NCI-H1105 treated with DMSO at 0.1 percent for 48 hours (cell line): Measurements from ENCODE around the gene ZBTB14.

Experiments used
- DNase-seq: peaks from one replicate; lab custom pipeline; 2025; lab: John Stamatoyannopoulos, UW

ZBTB14 gene

DNA sequence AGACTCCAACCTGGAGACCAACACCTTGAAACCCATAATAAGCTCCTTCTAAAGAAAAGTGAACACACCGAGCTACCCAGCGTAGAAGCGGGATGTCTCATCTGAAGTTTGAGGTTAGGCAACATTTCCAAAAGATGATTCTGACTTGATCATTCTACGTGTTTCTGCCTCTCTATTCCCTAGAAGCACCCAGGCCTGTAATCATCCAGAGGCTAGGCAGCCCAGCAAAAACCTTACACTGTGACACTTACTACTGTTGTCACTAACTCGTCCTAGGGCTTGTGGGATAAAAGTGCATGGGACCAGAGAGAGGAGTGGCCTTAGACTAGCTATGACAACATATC is 1.4 kb downstream of the ZBTB14 start:
- DNase-seq = no peak

DNA sequence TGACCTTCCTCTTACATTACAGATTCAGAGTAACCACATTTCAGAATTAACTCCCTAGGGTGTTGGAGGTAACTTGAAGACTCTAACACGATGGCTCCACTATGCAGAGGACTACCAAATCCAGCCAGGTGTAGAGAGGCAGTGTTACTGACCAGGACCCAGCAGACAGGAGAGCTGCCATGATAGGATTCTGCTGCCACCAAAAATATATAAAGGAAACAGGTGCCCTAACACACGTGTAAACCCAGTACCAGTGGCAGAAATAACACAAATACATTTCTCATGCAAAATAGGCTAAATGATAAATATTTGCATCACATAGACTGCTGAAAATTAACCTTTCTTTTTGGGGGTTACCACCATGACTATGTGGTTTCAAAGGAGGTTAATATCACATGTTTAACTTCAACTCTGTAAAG is 7.0 kb downstream of the ZBTB14 start:
- DNase-seq = no peak

DNA sequence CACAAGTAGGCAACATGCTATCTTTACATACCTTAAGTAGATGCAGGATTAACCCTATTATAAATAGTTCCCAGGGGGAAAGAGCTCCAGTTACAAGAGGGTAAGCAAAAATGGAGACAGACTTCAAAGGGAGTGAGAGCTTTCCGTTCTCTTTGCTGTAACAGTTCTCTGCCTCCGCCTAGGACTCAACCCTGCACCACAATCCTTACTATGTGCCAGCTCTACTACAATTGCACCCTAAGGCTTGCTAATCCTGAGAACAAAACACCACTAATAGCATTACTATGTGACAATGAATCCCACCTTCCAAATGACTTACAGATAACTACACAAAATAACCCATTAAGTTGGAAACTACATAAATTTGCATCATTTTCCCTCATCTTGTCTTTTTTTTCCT is 7.7 kb downstream of the ZBTB14 start:
- DNase-seq = no peak

DNA sequence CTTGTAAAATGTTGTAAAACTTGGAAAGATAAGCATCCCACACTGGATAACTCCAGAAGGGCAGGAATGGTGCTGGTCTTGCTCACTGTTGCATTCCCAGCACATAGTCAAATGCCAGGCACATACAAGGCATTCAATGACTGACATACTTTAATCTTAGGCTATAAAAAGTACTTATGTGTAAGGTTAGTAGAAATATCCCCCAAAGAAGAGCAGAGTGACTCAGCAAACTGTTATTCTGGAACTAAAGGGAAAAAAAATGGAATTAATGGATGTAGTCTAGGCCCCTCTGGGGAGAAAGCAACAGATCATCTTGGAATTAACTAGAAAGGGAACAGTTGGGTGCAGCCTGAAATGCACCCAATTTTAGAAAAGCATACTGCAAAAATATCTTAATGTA is 9.0 kb downstream of the ZBTB14 start:
- no peak for DNase-seq

DNA sequence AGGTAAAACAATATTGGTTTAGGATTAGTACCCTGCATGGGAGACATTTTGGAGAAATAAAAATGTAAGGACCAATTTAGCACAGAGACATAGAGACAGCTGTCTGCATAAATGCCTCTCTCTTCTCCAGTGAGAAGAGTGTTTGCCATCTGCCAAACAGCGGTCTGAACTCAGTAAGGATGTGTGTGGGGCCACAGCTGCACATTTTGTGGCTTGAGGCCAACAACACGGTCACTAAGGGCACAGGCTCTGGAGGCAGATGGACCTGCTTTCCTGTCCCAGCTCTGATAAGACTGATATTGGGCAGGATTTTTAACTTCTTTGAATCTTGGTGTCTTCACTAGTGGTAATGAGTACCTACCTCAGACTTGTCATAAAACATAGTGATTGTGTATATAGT is 10.2 kb downstream of the ZBTB14 start:
- peak; percentile 71 for DNase-seq

DNA sequence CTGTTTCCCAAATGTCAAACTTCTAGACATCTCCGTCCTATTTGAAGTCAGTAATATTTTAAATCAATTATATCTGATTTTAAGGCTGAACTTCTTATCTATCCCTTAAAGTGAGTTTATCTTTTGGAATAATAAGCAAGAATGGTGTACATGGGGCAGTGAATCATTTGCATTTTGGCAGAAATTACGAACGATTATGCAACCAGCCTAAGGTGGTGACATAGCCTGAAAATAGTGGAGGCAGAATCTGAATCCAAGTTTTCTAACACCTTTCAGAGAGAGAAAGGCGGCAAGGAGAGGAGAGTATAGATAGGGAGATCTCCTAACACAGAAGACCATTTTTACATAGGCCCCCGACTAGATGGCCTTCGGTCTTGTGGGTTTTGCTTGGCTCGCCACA is 10.7 kb downstream of the ZBTB14 start:
- no peak for DNase-seq

DNA sequence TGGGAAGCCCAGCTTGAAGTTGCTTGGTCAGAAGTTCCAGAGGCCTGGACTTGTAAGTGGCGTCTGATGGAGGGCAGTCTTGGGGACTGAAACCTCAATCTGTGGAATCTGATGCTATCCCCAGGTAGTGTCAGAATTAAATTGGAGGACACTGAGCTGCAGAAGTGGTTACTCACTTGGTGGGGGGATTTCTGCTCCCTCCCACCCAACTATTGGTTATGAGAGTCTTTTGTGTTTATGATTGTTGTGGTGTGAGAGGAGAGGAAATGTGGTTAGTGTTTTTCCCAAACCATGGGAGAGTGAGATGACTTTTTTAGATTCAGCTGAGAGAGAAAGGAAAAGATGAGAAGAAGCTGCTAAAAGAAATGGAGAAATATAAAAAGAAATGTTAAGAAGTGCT is 12.8 kb downstream of the ZBTB14 start:
- no peak for DNase-seq

DNA sequence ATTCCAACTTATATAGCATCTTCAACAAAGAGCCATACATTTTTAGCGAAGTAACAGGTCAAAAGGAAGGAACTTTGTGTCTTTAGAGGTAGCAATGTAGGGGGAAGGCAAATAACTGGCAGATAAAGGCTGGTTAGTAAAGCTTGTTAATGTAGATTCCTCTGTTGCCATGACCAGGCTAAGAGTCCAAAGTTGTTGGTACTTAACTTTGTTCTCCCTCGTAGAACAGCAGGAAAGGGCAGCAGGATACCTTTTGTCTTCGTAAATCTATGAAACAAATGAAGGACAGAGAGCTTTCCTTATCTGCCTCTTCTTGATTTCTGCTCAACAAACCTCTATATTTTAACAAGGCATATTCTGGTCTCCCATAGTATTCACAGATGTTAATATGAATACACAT is 18.6 kb downstream of the ZBTB14 start:
- no peak for DNase-seq

DNA sequence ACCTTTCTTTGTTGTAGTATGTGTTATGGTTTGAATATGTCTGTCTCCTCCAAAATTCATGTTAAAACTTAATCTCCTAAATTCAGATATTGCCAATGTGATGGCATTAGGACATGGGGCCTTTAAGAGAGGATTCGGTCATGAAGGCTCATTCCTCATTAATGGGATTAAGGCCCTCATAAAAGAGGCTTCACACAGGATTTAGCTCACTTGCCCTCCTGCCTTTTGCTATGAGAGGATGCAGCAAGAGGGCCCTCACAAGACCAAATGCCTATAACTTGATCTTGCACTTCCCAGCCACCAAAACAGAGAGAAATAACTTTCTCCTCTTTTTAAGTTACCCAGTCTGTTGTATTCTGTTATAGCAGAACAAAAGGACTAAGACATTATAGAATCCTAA is 19.7 kb downstream of the ZBTB14 start:
- no peak for DNase-seq

DNA sequence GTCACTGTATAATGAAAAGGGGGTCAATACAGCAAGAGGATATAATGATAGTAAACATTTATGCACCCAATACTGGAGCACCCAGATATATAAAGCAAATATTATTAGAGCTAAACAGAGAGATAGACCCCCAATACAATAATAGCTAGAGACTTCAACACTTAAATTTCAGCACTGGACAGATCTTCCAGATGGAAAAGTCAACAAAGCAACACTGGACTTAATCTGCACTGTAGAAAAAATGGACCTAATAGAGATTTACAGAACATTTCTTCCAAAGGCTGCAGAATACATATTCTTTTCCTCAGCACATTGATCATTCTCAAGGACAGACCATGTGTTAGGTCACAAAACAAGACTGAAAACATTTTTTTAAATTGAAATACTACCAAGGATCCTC is 26.7 kb downstream of the ZBTB14 start:
- no peak for DNase-seq

DNA sequence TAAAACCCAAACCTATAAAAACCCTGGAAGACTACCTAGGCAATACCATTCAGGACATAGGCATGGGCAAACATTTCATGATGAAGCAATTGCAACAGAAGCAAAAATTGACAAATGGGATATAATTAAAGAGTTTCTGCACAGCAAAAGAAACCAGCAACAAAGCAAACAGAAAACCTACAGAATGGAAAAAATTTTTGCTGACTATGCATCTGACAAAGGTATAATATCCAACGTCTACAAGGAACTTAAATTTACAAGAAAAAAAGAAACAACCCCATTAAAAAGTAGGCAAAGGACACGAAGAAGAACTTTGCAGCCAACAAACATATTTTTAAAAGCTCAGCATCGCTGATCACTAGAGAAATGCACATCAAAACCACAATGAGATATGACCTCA is 28.8 kb downstream of the ZBTB14 start:
- DNase-seq = no peak

DNA sequence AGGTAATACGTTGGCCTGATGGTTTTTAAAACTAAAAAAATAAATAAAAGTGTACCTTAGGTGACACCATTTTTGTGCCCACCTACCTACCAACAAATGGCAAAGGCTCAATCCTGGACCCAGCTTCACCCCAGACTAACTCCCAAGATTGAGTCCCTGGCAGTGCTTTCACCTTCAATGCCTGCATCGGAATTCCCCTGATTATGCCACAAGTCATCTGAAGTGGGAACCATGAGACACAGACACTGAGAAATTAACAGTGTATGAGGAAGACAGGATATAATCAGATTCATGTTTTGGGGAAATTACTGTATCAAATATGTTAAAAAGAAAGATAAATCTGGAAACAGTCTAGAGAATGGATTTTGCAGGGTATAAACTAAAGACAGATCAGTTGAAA is 41.6 kb downstream of the ZBTB14 start:
- no peak for DNase-seq

DNA sequence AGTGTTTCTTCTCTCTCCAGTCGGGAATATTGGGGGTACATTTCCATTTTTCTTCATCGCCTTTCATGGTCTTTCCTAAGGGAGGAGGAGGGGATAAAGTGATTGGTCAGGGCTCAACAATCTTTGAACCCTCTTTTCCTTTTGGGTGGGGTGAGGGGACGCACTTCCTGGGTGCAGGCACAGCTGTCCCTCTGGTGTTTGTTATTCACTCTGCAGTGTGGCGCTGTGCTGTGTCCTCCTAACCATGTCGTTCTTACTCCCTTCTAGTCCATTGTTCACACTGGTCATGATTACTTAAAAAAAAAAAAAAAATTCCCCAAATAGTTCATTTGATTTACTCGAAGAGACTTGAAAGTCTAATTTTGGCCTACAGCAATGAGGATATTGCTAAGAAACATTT is 44.4 kb downstream of the ZBTB14 start:
- no peak for DNase-seq

DNA sequence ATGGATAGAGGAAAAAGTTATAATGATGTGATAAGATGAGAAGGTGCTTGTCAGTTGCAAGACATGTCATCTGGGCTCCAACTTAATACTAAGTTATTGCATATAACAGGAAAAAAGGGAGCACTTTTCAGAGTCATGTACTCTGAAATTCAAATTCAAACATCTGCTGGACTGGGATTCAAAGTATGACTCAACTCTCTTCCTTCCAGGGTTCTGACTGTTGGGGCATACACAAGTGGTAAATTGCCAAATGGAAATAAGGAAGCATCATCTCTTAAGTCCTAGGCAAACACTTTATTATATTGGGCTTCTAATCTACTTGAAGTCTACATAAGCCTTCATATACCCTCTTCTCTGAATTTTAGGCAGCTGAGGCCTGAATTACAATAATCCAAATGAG is 44.9 kb downstream of the ZBTB14 start:
- no peak for DNase-seq

DNA sequence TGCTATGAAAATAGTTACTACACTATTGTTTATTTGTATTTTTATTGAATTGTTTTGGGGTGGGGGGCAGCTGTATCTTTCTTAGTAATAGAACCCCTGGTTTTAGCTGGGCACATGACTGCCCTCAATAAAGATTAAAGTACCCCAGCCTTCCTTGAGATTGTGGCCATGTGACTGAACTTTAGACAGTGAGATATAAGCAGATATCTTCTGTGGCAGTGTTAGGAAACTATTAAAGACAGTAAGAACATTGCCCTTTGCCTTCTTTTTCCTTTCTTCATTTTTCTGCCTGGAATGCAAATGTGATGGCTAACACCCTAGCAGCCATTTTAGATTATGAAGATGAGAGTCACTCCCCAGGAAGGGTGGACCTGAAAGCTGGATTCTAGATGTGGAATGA is 50.6 kb downstream of the ZBTB14 start:
- DNase-seq = no peak

DNA sequence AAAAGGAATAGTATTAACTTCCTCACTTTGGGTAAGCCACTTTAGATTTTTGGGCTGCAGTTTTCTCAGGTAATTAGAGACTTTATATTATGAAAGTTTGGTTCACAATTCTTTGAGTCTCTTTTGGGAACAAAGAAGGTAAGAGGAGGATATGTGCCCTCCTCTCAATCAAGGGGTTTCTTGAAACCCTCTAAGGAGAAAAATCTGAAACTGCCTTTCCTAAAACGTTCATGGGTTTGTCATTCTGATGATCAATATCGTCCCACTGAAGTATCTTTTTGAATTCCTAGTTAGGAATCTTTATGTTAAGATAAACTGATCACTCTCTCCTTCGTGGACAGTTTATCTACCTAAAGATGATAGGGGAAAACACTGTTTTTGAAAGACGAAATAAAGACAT is 56.1 kb downstream of the ZBTB14 start:
- no peak for DNase-seq
